ENCODE measurements around the gene C16orf92.
"Not testable (repeated sequence)": the region's sequence is repeated elsewhere in the genome, so short reads cannot be mapped to it uniquely, and the experiment has no call there.

Gene C16orf92

DNA sequence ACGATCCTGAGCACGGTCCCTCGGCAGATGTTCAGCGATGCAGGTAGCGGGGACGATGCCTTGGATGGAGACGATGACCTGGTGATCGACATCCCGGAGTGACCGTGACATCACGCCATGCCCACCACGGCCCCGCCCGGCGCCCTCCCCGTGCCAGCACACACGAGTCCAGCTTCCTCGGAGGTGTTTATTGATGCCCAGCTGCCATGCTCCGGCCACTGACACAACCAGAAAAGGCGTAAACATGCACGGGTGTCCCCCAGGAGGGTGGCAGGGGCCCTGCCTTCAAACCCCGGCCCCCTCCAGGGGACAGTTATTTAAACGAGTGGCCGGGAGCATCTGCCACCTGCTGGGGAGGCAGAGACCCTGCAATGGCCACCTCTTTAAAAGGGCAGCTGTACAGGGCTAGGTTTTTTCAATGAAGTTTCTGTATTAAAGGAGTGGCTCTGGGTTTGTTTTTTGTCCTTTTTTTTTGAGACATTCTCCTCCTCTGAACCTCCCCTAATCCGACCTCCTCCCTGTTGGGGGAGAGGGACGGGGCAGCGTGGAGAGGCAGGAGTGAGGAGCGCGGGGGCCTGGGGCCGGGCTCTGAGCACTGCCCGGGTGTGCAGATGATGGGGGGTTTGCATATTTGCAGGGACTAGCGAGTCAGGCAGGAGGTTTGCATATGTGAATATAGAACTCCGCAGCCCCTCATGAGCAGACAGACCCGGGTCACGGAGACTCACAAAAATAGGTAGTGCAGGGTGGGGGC, 17.5 kb upstream of the C16orf92 start:
- DNase-seq = peak; percentile 55

- no peak for DNase-seq
These were observed 16.9 kb upstream of the C16orf92 start for GRCh38 chr16:30006095-30006473.

DNA sequence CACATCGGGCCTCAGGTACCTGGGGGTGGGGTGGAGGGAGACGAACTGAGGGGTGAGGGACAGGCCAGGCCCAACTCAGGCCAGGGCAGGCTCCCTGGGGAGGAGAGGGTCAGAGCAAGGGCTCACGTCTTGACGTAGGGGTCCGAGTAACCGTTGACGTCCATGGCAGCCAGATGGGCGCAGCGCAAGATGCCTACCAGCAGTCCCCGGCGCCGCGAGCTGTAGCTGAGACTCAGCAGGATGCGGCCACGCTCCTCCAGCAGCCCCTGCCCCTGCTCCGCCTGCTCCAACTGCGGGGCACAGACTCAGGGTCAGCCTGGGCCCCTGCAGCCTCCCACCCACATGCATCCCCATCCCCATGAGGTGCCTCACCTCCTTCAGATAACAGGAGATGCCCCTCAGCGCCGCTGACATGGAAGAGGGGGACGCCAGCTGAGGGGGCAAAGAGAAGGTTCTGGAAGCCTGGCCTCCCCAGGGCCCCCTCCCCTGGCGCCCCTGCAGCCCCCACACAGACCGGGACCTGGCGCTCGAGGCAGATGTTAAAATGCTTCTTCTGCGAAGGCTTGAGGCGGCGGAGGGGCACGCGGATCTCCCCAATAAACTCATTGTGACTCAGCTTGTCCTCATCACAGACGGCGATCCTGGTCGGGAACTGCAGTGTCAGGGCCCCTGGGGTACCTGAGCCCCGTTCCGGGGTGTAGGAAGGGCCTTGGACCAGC, 16.2 kb upstream of the C16orf92 start:
- DNase-seq = no peak

- no peak for DNase-seq
These were observed 15.6 kb upstream of the C16orf92 start for GRCh38 chr16:30007378-30007895.

DNA sequence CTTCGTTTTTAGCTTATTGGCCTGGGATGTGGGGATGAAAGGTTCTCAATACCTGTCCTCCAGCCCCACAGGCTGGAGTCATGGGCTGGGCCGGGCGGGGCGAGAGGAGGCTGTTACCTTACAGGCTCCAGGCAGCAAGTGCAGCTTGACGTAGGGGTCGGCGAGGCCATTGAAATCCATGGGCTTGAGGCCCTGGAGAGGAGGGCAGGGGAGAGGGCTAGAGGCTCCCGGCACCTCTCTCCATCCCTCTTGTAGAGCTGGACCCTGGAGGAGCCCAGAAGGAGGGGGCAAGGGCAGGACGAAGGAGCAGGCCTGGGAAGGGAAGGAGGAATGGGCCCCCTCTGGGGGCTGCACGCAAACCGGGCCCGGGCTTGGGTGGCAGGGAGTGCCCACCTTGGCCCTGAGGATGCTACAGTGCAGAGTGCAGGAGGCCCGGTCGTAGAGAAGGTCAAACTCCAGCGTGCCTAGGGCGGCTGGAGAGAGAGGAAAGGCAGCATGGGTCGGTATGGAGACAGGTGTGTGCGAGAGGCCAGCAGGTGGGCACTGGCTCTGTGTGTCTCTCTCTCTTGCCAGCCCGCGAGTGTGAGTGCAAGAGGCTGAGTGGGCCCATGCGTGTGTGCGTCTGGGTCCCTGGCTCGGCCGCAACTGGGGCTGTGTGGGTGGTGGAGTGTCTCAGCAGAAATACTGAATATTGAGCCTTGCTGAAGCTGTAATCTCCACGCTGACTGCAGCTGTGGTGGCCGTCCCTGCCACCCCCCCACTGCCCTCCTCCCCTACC, 13.7 kb upstream of the C16orf92 start:
- no peak for DNase-seq

- DNase-seq = no peak
These were observed 12.8 kb upstream of the C16orf92 start for GRCh38 chr16:30009990-30010843.

DNA sequence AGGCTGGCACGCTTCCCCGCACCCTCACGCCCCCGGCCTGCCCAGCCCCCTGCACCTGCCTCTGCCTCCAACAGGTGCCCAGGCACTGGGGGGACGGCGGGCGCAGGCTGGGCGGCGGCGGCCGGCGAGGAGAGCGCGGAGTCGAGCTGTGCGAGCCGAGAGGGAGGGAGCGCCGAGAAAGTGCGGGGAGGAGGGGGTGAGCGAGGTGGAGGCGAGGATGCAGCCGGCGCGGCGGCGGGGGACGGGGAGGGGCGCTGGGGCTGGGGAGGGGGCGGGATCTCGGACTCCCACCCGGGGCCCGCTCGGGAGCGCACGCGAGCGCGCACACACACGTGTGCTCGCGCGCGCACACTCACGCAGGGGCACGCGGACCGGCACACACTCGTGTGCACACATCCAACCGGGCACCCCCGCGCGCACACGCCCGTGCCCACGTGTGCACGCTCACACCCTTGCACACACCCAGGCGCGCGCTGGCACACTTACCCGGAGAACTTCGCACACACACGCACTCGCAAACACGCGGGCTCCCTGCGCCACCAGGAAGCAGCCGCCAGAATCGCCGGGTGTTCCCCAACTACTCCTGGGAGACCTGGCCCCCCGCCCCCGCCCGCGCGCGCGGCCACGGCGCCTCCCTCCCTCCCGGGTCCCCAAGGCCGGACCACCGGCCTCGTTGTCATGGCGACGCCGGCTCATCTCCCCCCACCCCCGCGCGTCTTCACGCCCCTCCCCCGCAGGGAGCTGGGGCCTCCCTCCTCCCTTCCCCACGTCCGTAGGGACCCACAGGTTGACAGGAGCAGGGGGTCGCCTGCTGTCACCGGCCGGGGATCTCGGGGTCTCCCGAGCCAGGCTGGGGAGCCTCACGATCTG, 11.9 kb upstream of the C16orf92 start, which contains the start of gene DOC2A:
Gene DOC2A, minus strand, starts transcription at position 184 of the 870 bp plus-strand sequence. CDS start 805 bp downstream, outside the sequence.
- DNase-seq = peak; percentile 62

GRCh38 chr16:30011714-30012504, 11.1 kb upstream of the C16orf92 start:
- no peak for DNase-seq

GRCh38 chr16:30012598-30012997, 10.4 kb upstream of the C16orf92 start:
- not testable (repeated sequence) for DNase-seq

DNA sequence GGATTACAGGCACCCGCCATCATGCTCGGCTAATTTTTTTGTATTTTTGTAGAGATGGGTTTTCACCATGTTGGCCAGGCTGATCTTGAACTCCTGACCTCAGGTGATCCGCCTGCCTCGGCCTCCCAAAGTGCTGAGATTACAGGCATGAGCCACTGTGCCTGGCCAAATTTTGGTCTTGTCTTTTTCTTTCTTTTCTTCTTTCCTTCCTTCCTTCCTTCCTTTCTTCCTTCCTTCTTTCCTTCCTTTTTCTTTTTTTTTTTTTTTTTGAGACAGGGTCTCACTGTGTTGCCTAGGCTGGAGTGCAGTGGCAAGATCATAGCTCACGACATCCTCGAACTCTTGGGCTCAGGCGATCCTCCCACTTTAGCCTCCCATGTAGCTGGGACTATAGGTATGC, 7.5 kb upstream of the C16orf92 start:
- not testable (repeated sequence) for DNase-seq

DNA sequence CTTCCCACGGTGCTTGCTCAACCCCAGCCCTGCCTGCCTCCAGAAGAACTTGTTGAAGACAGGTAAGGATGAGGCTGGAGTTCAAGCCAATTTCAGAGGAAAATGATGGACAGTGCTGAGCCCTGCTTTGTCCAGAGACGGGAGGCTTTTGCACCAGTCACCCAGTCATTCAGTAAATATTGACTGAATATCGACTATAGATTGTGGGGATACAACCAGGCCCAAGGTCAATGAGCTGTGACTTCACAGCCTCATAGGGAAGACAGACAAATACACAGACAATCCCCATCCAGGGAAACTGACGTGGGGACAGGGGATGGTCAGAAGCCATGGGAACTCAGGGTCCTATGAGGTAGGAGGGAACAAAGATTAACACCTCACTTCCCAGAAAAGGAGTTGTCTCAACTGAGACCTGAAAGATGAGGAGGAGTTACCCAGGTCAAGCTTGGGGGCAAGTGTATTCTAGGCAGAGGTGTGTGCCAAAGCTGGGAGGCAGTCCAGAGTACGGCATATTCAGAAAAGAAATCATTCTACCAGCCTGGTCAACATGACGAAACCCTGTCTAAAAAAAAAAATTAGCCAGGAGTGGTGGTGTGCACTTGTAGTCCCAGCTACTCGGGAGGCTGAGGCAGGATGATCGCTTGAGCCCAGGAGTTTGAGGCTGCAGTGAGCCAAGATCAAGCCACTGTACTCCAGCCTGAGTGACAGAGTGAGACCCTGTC, 6.3 kb upstream of the C16orf92 start:
- DNase-seq = no peak

- DNase-seq = no peak
These were observed 5.7 kb upstream of the C16orf92 start for GRCh38 chr16:30017277-30017656.

DNA sequence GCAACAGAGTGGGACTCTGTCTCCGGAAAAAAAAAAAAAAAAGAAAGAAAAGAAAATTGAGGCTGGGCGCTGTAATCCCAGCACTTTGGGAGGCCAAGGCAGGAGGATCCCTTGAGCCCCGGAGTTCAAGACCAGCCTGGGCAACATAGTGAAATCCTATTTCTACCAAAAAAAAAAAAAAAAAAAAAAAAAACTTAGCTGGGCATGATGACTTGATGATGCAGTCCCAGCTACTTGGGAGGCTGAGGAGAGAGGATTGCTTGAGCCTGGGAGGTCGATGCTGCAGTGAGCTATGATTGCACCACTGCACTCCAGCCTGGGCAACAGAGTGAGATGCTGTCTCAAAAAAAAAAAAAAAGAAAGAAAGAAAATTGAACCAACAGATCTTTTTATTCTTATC, 5.1 kb upstream of the C16orf92 start:
- not testable (repeated sequence) for DNase-seq

GRCh38 chr16:30018731-30019158, 4.3 kb upstream of the C16orf92 start:
- DNase-seq = no peak

GRCh38 chr16:30023586-30023985, 588 bp downstream of the C16orf92 start:
- no peak for DNase-seq

GRCh38 chr16:30024451-30024850, 1.5 kb downstream of the C16orf92 start:
- DNase-seq = no peak

DNA sequence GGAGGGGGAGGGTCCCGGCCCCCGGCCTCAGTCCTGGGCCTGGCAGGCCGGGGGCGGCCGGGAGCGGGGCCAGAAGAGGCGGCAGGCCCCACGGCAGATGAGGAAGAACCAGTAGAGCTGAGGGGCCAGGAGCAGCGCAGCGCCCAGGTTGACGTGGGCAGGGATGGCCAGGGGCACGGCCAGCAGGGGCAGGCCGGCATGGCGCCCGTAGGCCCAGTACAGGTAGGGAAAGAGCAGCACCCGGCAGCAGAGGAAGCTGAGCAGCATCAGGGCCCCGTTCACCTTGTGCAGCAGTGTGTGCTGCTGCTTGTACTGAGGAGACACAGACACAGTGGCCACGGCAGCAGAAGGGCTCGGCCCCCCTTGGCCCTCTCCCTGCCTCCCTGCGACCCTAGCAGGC, 2.2 kb downstream of the C16orf92 start:
- DNase-seq = no peak

DNA sequence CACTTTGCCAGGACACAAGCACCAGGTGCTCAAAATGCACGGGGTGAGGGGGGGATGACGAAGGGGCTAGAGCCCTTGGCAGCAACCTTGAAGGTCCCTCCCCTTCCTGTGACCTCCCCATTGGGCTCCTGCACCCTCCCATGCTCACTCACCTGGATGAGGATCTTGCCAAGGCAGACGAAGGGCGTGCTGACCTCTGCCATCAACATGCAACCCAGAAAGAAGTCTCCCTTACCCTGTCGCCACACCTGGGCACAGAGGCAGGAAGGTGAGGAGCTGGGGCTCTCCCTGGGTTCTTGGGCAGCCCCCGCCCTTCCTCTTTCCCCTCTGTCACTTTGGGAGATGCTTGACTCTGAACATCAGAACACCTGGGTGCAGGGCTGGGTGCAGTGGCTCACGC, 2.6 kb downstream of the C16orf92 start:
- DNase-seq = no peak

GRCh38 chr16:30026449-30026848, 3.5 kb downstream of the C16orf92 start:
- no peak for DNase-seq
